ENCODE measurements around the gene PLCB1.

Gene PLCB1

GRCh38 chr20:8519887-8520286 is 387.8 kb downstream of the PLCB1 start:
- no peaks in the 10 kb centered on the region for H3K36me3 Mint-ChIP-seq (ENCODE audit: low read depth)
- H3K9me3 Mint-ChIP-seq: no peaks in the 10 kb centered on the region
- H3K4me1 Mint-ChIP-seq (ENCODE audit: low read depth): no peaks in the 10 kb centered on the region
- H3K4me3 Mint-ChIP-seq: no peak overlapping the region
- H3K27me3 Mint-ChIP-seq: no peaks in the 10 kb centered on the region
- no peak overlapping the region for H3K27ac Mint-ChIP-seq

GRCh38 chr20:8522168-8522567 is 390.1 kb downstream of the PLCB1 start:
- Mint-ChIP-seq H3K9me3 (no peaks in the 10 kb centered on the region), H3K27ac (no peak overlapping the region), H3K4me3 (no peak overlapping the region)

GRCh38 chr20:8523684-8524083 is 391.6 kb downstream of the PLCB1 start:
- Mint-ChIP-seq H3K27ac (no peak overlapping the region), H3K27me3 (no peaks in the 10 kb centered on the region), H3K36me3 (ENCODE audit: low read depth) (no peaks in the 10 kb centered on the region), H3K4me3 (no peak overlapping the region), H3K4me1 (ENCODE audit: low read depth) (peaks cover 4% of the 10 kb centered on the region), H3K9me3 (no peaks in the 10 kb centered on the region)

More at GRCh38 chr20:8522168-8522567, 390.1 kb downstream of the PLCB1 start:
- Mint-ChIP-seq H3K36me3 (ENCODE audit: low read depth) (no peaks in the 10 kb centered on the region), H3K27me3 (no peaks in the 10 kb centered on the region), H3K4me1 (ENCODE audit: low read depth) (no peaks in the 10 kb centered on the region)

- H3K36me3 Mint-ChIP-seq (ENCODE audit: low read depth): no peaks in the 10 kb centered on the region
- H3K27ac Mint-ChIP-seq: no peak overlapping the region
- H3K4me3 Mint-ChIP-seq: no peak overlapping the region
- no peaks in the 10 kb centered on the region for H3K9me3 Mint-ChIP-seq
- H3K4me1 Mint-ChIP-seq (ENCODE audit: low read depth): peaks cover 4% of the 10 kb centered on the region
- no peaks in the 10 kb centered on the region for H3K27me3 Mint-ChIP-seq
These were observed 392.3 kb downstream of the PLCB1 start for GRCh38 chr20:8524101-8525016.

- H3K9me3 Mint-ChIP-seq: no peaks in the 10 kb centered on the region
- H3K4me1 Mint-ChIP-seq (ENCODE audit: low read depth): peaks cover 4% of the 10 kb centered on the region
- H3K27me3 Mint-ChIP-seq: no peaks in the 10 kb centered on the region
- no peak overlapping the region for H3K4me3 Mint-ChIP-seq
- H3K36me3 Mint-ChIP-seq (ENCODE audit: low read depth): no peaks in the 10 kb centered on the region
- no peak overlapping the region for H3K27ac Mint-ChIP-seq
These were observed 392.9 kb downstream of the PLCB1 start for GRCh38 chr20:8525017-8525343.

GRCh38 chr20:8526610-8527009 is 394.5 kb downstream of the PLCB1 start:
- H3K36me3 Mint-ChIP-seq (ENCODE audit: low read depth): no peaks in the 10 kb centered on the region
- H3K27ac Mint-ChIP-seq: no peak overlapping the region
- no peaks in the 10 kb centered on the region for H3K27me3 Mint-ChIP-seq
- no peaks in the 10 kb centered on the region for H3K9me3 Mint-ChIP-seq
- H3K4me3 Mint-ChIP-seq: no peak overlapping the region
- H3K4me1 Mint-ChIP-seq (ENCODE audit: low read depth): peaks cover 4% of the 10 kb centered on the region

GRCh38 chr20:8527998-8528723 is 396.1 kb downstream of the PLCB1 start:
- no peaks in the 10 kb centered on the region for H3K36me3 Mint-ChIP-seq (ENCODE audit: low read depth)
- H3K27me3 Mint-ChIP-seq: no peaks in the 10 kb centered on the region
- H3K4me1 Mint-ChIP-seq (ENCODE audit: low read depth): peaks cover 4% of the 10 kb centered on the region
- no peak overlapping the region for H3K27ac Mint-ChIP-seq
- H3K9me3 Mint-ChIP-seq: no peaks in the 10 kb centered on the region
- H3K4me3 Mint-ChIP-seq: no peak overlapping the region

GRCh38 chr20:8530022-8530421 is 398.0 kb downstream of the PLCB1 start:
- H3K27ac Mint-ChIP-seq: no peak overlapping the region
- peaks cover 4% of the 10 kb centered on the region for H3K4me1 Mint-ChIP-seq (ENCODE audit: low read depth)
- no peaks in the 10 kb centered on the region for H3K27me3 Mint-ChIP-seq
- no peaks in the 10 kb centered on the region for H3K9me3 Mint-ChIP-seq
- no peaks in the 10 kb centered on the region for H3K36me3 Mint-ChIP-seq (ENCODE audit: low read depth)
- H3K4me3 Mint-ChIP-seq: no peak overlapping the region

- no peaks in the 10 kb centered on the region for H3K27me3 Mint-ChIP-seq
- H3K4me1 Mint-ChIP-seq (ENCODE audit: low read depth): peaks cover 13% of the 10 kb centered on the region
- H3K4me3 Mint-ChIP-seq: no peak overlapping the region
- H3K9me3 Mint-ChIP-seq: no peaks in the 10 kb centered on the region
- no peaks in the 10 kb centered on the region for H3K36me3 Mint-ChIP-seq (ENCODE audit: low read depth)
- no peak overlapping the region for H3K27ac Mint-ChIP-seq
These were observed 400.1 kb downstream of the PLCB1 start for GRCh38 chr20:8532169-8532568.

- Mint-ChIP-seq H3K4me3 (no peak overlapping the region), H3K9me3 (no peaks in the 10 kb centered on the region), H3K36me3 (ENCODE audit: low read depth) (no peaks in the 10 kb centered on the region), H3K27me3 (no peaks in the 10 kb centered on the region), H3K27ac (no peak overlapping the region), H3K4me1 (ENCODE audit: low read depth) (peaks cover 9% of the 10 kb centered on the region)
These were observed 402.5 kb downstream of the PLCB1 start for GRCh38 chr20:8534368-8535160.

GRCh38 chr20:8535403-8536261 is 403.6 kb downstream of the PLCB1 start:
- no peaks in the 10 kb centered on the region for H3K9me3 Mint-ChIP-seq
- no peaks in the 10 kb centered on the region for H3K27me3 Mint-ChIP-seq
- H3K27ac Mint-ChIP-seq: no peak overlapping the region
- no peak overlapping the region for H3K4me3 Mint-ChIP-seq
- peaks cover 9% of the 10 kb centered on the region for H3K4me1 Mint-ChIP-seq (ENCODE audit: low read depth)
- H3K36me3 Mint-ChIP-seq (ENCODE audit: low read depth): no peaks in the 10 kb centered on the region

GRCh38 chr20:8536262-8536618 is 404.2 kb downstream of the PLCB1 start:
- no peaks in the 10 kb centered on the region for H3K27me3 Mint-ChIP-seq
- no peaks in the 10 kb centered on the region for H3K9me3 Mint-ChIP-seq
- no peak overlapping the region for H3K27ac Mint-ChIP-seq
- H3K4me3 Mint-ChIP-seq: no peak overlapping the region
- no peaks in the 10 kb centered on the region for H3K36me3 Mint-ChIP-seq (ENCODE audit: low read depth)
- peaks cover 9% of the 10 kb centered on the region for H3K4me1 Mint-ChIP-seq (ENCODE audit: low read depth)

GRCh38 chr20:8540466-8540865 is 408.4 kb downstream of the PLCB1 start:
- Mint-ChIP-seq H3K4me3 (no peak overlapping the region), H3K27ac (no peak overlapping the region), H3K27me3 (no peaks in the 10 kb centered on the region), H3K36me3 (ENCODE audit: low read depth) (no peaks in the 10 kb centered on the region), H3K4me1 (ENCODE audit: low read depth) (peaks cover 9% of the 10 kb centered on the region), H3K9me3 (no peaks in the 10 kb centered on the region)

- Mint-ChIP-seq H3K9me3 (no peaks in the 10 kb centered on the region), H3K27ac (no peak overlapping the region), H3K36me3 (ENCODE audit: low read depth) (no peaks in the 10 kb centered on the region), H3K4me1 (ENCODE audit: low read depth) (no peaks in the 10 kb centered on the region), H3K27me3 (no peaks in the 10 kb centered on the region), H3K4me3 (no peak overlapping the region)
These were observed 410.0 kb downstream of the PLCB1 start for GRCh38 chr20:8542110-8542486.

All from stimulated activated naive CD8-positive, alpha-beta T cell treated with anti-CD3 and anti-CD28 coated beads, Interleukin-15, Interleukin-2, amounts not matched to agents 100 ng/mL and 50 ng/mL, for 24 hours (primary cell).